Urothelium cell line (cell line): ENCODE results near the gene CAMP.
"Not testable (repeated sequence)": the region's sequence is repeated elsewhere in the genome, so short reads cannot be mapped to it uniquely, and the experiment has no call there.

ENCODE experiments used
- DNase-seq: peaks from one replicate; pipeline ENCODE4 v3.0.0; 2011; ENCODE audit warnings: low spot score, mixed read lengths
- FAIRE-seq: peaks from 2 replicates; lab custom pipeline; 2011; peaks lifted over from hg19 to GRCh38; lab: Jason Lieb, UNC

Gene CAMP, protein sequence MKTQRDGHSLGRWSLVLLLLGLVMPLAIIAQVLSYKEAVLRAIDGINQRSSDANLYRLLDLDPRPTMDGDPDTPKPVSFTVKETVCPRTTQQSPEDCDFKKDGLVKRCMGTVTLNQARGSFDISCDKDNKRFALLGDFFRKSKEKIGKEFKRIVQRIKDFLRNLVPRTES

DNA sequence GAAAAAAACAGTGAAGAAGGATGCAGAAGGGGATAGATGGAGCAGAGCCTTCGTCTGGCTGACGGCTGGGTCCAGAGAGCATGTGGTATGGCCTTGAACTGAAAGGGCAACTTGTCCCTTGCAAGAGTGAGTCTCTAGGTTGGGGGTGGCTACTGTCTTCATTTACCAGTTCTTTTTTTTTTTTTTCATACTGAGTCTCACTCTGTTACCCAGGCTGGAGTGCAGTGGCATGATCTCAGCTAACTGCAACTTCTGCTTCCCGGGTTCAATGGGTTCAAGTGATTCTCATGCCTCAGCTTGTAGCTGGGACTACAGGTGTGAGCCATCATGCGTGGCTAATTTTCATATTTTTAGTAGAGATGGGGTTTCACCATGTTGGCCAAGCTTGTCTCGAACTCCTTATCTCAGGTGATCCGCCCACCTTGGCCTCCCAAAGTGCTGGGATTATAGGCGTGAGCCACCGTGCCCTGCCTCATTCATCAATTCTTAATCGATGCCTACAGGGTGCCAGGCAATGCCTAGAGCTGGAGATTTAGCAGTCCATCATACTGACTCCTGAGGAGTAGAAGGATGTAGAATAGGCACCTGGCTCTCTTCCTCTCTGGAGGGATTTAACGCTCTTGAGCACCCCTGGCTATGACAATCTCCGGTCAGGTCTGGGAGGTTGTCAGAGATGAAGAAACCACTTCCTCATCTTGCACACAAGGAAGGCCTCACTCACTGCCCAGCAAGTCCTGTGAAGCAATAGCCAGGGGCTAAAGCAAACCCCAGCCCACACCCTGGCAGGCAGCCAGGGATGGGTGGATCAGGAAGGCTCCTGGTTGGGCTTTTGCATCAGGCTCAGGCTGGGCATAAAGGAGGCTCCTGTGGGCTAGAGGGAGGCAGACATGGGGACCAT lies at the start of gene CAMP:
Gene CAMP, plus strand, starts transcription at position 880 of the 898 bp plus-strand sequence. Its CDS starts 17 bp downstream, at position 897.
- no peak for DNase-seq
- FAIRE-seq: no peak

DNA sequence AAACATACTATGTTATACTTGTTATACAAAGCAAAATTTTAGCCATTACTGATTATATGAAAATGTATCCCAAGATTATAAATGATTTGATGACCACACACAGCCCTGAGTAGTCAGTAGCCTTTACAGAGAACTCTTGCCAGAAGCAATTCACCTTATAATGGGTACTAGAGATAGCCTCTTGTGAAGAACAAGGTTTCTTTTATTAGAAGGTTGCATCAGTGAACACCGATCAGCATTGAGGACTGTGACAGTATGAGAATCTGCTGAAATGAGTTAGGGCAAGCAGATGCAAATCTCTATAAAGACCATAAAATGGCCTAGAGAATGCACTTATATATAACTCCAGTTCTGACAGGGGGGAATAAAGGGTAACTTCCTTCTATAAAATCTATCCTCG lies 45.2 kb upstream of the CAMP start:
- DNase-seq (no peak), FAIRE-seq (no peak)

DNA sequence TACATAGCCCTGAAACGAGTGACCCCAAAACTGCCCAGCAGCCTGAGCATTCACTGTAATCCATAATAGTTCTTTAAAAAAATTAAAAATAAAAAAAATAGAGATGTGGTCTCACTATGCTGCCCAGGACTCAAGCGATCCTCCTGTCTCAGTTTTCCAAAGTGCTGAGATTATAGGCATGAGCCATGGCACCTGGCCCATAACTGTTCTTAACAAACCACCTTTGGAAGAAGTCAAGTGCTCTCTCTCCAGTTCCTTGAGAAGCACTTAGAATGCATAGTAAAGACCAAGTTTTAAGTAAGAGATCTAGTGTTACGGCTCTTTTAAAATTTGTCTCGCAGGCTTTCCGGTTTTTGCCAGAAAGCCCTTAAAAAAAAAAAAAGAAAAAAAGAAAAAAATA lies 43.3 kb upstream of the CAMP start:
- DNase-seq (no peak), FAIRE-seq (no peak)

DNA sequence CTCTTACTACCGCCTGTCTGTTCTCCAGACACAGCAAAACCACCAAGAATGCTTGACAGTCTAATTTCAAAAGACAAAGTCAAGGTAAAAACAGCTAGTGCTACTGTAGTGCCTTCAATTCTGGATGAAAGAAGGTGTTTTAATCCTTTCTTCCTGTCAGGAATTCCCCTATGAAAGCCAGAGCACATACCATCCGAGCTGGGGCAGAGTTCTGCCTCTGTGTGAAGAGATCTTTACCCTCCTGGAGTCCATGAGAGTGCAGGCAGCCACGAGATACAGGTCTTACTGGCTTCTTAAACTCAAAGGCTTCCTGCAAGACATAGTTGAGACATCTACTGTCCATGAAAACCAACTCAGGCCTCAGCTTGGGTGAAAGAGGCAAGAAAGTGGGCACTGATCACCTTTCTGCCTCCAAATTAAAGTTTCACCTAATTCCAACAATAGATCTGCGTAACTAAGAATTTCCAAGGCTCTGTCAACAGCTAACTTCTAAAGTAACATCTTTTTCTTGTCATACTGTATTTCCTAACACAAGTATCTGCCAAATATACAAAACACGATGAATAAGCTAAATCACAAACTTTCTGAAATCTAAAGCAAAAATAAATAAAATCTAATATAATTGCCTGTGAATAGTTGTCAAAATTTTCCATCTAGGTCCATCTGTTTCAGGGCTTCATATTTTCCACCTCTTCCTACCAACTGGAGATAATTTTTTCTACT lies 42.6 kb upstream of the CAMP start:
- no peak for DNase-seq
- FAIRE-seq: no peak

DNA sequence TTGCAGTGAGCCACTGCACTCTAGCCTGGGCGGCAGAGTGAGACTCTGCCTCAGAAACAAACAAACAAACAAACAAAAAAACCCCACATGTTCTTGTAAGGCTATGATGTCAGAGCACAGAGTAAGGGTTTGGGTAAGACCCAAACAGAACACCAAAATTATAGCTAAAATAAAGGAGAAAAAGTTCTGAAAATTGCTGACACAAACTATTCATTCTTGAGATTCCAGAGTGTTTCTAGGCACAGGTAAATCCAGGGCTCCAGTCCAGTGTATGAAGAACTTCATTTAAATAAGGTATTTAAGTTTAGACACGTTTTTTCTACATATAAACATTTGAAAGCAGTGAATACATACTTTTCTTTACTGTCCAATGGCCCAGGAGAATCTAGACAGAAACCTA lies 39.0 kb upstream of the CAMP start:
- FAIRE-seq (no peak), DNase-seq (no peak)

DNA sequence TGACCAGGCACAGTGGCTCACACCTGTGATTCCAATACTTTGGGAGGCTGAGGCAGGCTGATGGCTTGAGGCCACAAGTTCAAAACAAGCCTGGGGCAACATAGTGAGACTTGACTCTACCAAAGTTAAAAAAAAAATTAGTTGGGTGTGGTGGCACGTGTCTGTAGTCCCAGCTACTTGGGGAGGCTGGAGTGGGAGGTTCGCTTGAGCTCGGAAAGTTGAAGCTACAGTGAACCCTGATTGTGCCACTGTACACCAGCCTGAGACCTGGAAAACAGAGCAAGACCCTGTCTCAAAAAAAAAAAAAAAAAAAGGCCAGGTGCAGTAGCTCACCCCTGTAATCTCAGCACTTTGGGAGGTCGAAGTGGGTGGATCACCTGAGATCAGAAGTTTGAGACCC lies 38.2 kb upstream of the CAMP start:
- DNase-seq: no peak
- FAIRE-seq: no peak

DNA sequence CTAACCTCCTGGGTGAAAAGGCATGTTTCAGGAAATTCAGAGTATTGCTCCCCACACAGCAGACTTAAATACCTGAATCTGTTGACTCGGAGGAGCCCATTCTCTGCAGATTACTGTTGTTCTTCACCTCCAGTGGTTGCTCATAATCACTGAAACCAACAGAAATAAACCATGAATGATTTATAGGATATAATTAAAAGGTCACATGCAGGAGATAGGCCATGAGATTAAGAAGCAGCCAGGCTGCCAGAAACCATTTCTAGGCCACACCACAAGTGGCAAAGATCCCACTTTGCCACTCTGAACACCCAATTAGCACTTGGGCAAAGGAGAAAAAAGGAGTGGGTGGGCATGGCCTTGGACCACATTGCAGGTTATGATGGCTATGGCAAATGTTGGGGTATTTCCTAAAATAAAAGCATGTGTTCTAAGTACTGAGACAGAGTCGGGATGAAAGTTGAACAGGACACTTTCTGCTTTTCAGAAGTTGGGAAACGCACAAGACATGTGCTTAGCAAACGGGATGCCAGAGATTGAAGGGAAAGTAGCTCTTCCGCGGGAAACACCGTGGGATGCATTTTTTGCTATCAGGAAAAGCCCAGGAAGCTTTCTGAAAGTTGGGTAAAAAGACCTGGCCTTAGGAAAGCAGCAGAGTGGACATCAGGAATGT lies 36.5 kb upstream of the CAMP start:
- FAIRE-seq: no peak
- no peak for DNase-seq

DNA sequence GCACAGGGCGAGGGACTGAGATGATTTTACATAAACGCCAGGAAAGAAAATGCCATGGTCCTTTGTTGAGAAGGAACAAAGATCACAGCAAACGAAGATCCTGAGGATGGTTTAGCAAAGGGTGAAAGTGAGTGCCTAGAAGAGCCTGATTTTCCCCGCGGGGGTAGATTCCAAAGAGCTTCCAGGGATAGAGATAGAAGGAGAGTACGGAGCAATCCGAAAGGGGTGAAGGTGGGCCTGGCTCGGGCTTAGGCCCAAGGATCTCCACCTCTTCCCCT lies 36.1 kb upstream of the CAMP start:
- DNase-seq: no peak
- FAIRE-seq: no peak

DNA sequence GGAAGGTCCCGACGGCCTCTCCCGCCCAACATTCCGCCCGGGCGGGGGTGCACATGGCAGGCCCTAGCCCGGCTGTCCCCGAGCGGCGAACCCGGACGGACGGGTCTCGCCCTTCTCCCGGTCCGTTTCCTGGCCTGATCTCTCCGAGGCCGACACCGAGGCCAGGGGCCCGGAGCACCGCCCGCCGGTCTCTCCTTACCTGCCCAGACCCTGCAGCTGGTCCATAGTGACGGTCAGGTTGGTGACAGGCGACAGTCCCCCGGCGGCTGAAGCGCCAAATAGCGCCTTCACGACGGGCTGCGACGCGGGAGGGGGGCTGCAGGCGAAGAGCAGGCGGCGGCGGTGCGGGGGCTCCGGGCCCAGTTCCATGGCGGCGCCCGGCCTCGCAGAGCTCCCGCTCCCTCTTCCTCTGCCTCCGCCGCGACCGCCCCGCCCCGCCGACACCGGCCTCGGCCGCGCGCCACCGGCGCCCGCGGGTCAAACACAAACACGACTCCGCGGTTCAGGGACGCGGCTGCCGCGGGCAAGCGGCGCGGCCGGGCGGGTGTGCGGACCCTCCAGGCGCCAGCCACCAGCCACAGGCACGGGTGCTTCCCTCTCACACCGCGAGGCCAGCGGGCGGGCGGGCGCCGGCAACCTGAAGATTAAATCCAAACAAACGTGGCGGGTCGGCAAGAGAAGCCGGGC lies 35.6 kb upstream of the CAMP start:
- no peak for DNase-seq
- FAIRE-seq: no peak

DNA sequence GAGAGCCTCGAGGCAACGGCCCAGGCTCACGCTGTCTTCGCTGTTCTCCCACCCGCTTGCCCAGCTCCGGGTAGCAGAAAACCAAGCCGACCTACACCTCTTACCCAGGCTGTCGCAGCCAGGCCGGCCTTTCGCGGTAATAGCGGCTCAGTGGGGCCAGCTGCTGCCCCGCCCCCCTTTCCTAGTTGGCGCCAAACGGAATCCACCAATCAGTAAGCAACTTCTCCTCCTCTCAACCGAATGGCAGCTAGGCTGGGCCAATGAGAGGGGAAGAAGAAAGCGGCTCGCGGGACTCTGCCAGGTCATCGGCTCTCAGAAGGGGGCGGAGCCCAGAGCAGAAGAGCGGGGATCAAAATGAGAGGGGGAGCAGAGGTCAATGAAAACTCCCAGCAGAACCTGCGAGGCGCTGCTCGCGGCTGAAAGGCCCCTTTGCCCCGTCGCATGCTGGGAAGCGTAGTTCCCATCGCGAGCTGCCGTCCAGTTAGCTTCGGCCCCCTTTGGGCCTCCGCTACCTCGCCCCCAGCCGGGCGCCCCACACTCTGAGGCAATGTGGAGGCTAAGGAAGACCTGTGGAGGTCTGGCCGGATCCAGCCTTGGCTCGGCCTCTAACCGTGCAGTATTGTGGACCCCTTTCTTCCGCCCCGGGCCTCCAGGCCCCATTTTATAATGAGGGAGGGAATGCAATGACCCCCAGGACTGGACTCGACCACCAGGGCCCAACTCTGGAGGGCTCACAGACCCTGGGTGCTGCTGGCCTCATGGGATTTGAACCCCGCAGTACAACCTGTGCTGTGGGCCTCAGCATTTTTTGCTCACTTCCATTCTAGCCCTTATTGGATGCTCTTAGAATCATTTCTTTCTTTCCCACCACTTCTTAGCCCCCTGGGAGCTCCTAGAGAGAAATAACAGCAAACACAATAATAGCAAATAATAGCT lies 34.8 kb upstream of the CAMP start, which contains the start of gene CDC25A:
Gene CDC25A, minus strand, starts transcription at position 152 of the 936 bp plus-strand sequence. CDS start 470 bp downstream, outside the sequence.
- FAIRE-seq (peak; percentile 78), DNase-seq (peak; percentile 98)

DNA sequence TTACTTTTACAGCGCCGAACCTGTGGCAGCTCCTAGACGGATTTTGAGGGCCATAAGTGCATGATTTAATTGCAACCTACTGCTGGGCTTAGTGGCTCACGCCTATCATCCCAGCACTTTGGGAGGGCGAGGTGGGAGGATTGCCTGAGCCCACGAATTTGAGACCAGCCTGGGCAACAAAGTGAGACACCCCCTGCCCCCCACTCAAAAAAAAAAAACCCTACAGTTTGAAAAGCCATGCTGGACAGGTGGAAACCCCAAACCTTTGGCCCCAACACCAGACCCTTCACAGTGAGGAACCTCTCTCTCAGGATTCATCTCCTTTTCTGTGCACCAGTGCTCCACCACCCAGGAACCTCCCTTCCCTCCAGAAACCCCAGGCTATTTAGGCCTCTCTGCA lies 34.0 kb upstream of the CAMP start:
- FAIRE-seq: no peak

DNA sequence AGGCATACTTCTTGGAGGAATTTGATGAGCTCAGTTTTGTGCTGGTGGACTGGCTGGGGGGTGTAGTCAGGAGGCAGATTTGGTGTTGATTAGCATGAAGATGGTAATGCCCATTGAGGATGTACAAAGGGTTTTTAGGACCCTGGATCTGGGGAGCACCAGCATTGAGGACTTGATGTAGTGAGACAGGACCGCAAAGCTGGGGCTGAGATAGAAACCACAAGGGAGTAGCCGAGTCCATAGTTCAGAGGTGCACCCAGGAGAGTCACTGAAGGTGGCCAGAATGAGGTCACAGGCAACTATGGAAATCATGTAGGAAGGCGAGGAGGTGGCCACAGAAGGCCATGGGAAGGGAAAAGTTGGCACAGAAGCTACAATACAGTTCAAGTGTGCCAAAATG lies 32.4 kb upstream of the CAMP start:
- FAIRE-seq (no peak), DNase-seq (no peak)

More for the DNA sequence above, 34.0 kb upstream of the CAMP start:
- DNase-seq: no peak

DNA sequence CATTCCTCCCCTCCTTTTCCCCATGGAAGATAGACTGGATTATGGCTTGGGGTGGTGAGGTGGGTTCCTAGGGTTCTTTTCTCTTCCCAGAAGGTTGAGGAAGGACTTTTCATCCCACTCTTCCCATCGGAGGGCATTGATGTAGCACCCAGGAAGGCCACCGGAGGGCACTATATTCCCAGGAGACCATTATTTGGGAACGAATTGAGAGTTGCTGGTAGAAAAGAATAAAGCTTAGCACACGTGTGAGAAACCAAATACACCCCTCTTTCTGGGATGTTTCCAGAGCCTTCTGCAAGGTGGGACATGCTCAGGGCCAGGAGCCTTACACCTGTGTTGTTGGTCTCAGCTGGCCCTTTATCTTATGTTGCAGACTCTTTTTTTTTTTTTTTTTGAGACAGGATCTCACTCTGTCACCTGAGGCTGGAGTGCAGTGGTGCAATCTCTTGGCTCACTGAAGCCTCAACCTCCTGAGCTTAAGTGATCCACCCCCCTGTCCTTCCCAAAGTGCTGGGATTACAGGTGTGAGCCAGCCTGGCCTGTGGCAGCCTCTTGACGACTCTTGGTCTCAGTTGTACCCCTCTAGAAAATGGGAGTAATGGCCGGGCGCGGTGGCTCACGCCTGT lies 28.7 kb upstream of the CAMP start:
- no peak for FAIRE-seq
- peak; percentile 80 for DNase-seq

DNA sequence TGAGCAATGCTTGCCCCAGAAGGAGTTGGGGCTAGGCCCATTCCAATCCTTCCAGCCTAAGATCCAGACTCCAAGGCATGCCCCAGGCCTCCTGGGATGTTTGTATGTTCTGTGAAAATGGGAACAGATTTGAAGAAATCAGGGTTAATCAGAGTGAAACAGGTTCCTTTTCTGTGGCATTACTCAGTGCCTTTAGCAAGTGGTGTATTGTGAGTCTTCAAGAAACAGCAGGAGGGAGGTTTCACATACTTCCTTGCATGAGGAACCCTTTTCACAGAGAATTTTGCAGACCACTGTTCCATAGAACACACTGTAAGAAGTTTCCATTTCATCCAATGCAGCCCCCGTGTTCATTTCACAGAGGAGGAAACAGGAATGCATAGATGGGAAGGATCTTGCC lies 26.7 kb upstream of the CAMP start:
- FAIRE-seq (no peak), DNase-seq (no peak)

DNA sequence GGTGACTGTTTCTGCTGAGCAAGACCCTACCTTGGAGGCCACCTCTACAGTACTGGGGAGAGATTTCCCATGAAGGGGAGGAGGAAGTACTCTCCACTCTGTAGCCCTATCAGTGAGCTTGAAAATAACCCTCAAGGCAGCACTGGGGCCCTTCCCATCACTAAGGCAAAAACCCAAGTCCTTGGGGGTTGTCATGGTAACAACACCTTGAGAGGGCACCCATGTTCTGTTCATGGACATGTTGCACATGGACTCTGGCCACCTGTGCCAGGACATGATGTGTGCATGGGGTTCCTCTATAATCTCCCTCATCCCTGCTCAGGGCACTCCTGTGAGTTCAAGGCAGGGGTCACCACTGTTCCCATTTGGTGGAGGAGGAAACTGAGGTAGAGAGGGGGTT lies 24.2 kb upstream of the CAMP start:
- DNase-seq (no peak), FAIRE-seq (no peak)

DNA sequence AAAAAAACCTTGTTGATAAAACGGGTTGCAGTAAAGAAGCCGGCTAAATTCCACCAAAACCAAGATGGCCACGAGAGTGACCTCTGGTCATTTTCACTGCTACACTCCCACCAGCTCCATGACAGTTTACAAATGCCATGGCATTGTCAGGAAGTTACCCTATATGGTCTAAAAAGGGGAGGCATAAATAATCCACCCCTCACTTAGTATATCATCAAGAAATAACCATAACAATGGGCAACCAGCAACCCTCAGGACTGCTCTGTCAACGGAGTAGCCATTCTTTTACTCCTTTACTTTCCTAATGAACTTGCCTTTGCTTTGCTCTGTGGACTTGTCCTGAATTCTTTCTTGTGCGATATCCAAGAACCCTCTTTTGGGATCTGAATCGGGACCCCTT lies 20.7 kb upstream of the CAMP start:
- FAIRE-seq (no peak), DNase-seq (no peak)

DNA sequence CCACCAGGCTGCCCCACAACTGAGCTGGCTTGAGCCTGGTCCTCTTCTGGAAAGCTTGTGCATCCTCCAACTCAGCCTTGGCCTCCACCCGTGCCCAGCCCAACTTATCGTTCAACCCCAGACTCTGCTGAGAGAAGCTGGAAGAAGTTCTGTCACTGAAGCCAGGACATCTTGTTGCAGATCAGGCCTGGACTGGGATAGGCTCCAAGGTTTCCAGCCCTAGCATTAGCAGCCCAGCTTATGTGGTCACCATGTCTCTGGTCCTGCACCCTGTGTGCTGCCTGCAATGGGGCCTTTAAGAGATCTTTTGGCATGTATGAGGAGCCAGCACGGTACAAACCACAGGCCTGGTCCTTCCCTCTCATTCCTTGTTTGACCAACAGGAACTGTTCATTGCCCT lies 15.2 kb upstream of the CAMP start:
- no peak for FAIRE-seq
- DNase-seq: no peak

DNA sequence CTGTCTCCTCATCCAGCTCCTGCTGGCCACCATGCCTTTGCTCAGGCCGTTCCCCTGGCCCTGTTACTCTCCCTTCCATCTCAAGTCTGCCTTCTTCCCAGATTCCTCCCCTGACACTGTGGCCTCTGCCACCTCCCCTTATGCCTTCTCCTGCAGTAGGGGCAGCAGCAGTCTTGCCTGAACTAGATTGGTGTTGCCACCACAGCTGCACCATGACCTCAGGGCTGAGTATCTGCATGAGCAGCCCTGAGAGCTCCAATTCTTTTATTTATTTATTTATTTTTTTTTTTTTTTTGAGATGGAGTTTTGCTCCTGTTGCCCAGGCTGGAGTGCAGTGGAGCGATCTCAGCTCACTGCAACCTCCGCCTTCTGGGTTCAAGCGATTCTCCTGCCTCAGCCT lies 13.8 kb upstream of the CAMP start:
- FAIRE-seq (peak; percentile 46), DNase-seq (no peak)

DNA sequence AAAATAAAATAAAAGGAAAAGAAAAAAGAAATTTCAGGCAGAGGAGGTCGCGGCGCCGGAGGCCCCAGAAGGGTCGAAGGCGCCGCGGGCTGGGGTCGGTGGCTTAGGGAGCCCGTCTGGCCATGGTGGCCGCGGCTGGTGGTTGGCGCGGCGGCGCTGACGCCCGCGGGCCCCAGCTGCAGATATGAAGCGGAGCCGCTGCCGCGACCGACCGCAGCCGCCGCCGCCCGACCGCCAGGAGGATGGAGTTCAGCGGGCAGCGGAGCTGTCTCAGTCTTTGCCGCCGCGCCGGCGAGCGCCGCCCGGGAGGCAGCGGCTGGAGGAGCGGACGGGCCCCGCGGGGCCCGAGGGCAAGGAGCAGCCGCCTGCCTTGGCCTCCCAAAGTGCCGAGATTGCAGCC lies 12.8 kb upstream of the CAMP start:
- DNase-seq, FAIRE-seq: not testable (repeated sequence)
